Caki2 (cell line): ENCODE data around the gene PPM1J. TPM values are rescaled to one million over a fixed set of nuclear protein-coding genes. Genes with fewer than 3 reads are reported as not detected.
A peak's percentile ranks its signal among the peaks of the same experiment; 100 is the strongest.

Experiments
- DNase-seq: peaks from one replicate; pipeline ENCODE4 v3.0.0-alpha.2; 2015; ENCODE audit warnings: low read depth
- in situ Hi-C: cut with HindIII; loops from 2 replicates; pipeline ENCODE4 v1.10.0; 2016; ENCODE audit warnings: low sequenced_read_pairs, low pct_unique_long_range_greater_than_20kb, mixed read lengths
- total RNA-seq: library from RNA; depleted of rRNA; stranded (reverse); fragments of >200 nt; shearing (Covaris generic); gene quantifications from 2 replicates; pipeline ENCODE4 v1.2.3, GENCODE V29; 2014; ENCODE audit warnings: low replicate concordance

PPM1J gene
- total RNA-seq, 1 experiment from 2014 or later, result 0.57 TPM

DNA sequence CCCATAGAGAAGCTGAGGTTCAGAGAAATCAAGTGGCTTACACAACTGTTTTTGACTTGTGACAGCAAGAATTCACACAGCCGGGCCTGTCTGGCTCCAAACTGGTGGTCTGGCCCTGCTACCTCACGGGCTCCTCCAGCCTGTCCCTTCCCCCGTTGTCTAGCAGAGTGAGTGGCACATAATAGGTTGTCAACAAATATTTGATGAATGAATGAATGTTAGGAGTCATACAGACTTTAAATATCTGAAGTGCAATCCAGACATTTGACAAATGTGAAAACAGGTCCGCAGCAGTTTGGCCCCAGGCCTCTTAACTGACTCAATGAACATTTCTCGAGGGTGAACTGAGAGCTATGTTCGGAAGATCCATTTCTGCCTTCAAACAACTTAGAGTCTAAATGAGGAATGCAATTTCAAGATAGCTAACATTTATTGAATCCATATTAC, 7.1 kb downstream of the PPM1J start:
- DNase-seq, result no peak
- in situ Hi-C loops, result no loop called here

DNA sequence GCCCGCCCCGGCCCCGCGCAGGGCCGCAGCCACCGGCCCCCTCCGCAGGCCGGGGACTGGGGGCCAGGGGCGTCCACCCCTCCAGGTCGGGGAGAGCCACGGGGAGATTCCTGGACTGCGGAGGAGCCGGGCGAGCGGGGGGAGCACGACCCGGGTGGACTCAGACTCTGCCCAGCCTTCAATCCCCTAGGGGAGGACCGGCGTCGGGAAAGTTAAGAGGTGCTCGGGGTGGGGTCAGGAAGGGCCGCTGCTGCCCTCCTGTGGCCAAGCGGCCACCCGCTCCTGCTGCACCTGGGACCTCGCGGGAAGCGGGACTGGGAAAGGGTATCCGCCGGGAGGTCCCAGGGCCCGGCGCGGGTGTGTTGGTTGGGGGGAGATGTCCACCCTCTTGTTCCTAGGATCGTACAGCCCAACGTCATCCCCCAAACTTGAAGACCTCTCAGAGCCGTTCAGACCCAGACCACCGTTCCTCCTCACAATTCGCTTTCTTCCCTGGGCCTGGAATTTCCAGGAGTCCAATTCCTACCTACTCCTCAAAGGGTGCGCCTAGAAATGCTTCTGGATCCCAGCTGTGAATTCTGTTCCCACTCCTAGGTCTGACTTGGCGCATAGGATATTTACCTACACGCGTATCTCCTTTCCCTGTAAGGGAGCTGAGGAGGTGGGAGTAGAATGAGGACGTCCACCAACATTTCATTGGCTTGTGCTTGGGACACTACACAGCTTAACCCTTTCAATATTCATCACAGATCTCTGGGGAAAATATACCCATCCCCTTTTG, 7.7 kb downstream of the PPM1J start:
- DNase-seq, result peak; percentile 85
- in situ Hi-C loops, result no loop called here

DNA sequence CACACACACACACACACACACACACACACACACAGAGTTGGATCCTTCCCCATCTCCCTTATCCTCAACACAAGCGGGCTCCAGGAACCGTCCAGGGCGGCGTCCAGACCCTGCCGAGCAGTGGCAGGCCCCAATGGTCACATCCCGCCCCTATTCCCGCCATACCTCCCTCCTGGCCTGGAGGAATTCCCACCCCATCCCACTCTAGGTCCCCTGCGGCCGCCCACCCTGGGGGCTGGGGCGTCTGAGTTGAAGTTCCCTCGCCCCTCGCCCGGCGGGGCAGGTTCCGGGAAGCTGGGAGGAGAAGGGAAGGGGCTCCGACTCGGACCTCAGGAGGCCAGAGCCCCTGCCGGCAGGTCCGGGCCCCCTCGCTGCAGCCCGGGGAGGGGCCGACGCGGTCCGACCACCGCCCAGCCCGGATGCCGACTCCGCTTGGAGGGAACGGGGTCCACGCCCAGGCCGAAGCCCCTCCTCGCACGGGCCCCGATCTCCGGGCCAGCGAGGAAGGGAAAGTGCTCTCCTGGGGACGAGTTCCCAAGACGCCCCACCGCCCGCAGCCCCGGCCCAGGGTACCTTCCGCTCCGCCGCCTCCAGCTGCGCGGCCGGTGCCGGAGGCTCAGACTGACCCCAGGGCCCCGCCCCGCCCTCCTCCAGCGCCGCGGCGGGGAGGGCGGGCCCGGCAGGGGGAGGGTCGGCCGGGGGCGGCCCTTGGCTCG, 8.5 kb downstream of the PPM1J start, which contains the start of gene RHOC:
RHOC (minus strand) TSS at position 623 of the 716 bp plus-strand sequence. CDS start 3,328 bp downstream, outside the sequence.
- DNase-seq, result peak; percentile 33
- in situ Hi-C loops, result no loop called here

DNA sequence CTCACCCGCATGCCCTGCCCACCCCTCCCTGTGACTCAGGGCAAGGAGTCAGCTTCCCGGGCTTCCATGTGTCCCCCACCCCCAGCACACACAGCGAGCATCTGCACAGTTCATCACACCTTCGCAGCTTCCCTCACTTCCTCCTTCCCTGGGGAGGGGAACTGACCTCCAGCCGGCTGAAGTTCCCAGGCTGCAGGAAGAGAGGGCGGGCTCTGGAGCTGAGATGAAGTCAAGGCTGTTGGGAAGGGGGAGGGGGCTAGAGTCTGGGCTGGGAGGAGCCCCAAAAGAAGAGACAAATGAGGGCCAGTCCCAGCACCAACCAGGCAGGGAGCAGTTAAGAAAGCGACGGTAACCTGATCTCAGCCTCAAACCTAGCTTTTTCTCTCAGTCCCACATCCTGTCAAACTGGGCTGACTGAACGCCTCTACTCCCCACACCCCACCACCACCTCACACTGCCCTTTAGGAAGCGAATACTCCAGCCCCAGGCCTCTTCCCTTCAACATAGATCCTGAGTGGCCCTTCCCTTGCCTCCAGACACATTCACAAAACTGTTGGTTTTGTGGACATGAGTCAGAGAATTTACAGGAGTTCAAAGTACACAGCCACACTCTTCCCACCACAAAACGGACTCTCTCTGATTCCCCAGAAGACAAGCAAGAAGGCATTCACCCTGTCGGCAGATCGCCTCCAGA, 10.1 kb downstream of the PPM1J start:
- in situ Hi-C loops, result no loop called here
- DNase-seq, result peak; percentile 96

DNA sequence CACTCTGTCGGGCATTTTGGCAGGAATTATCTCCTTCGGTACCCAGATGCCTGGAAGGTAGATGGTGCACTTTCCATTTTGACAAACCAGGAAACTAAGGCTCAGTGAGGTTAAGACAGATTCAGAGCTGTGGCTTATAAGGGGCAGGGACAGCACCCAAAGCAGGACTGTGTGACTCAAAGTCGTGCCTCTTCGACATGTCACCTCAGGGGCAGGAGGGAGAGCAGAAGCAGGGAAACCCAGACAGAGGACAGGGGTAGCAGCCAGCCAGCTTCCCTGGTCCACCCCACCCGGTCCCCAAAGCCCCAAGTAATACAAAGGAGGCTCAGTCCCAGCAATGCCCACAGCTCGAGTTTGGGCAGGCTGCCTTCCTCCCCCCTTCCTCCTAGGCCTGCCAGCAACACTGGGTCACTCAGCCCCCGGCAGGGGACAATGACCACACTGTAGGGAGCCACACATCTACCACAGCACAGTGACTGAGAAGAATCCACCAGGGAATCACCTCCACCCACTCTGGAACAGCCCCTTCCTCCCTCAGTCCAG, 10.7 kb downstream of the PPM1J start:
- no peak for DNase-seq
- in situ Hi-C loops, result no loop called here

DNA sequence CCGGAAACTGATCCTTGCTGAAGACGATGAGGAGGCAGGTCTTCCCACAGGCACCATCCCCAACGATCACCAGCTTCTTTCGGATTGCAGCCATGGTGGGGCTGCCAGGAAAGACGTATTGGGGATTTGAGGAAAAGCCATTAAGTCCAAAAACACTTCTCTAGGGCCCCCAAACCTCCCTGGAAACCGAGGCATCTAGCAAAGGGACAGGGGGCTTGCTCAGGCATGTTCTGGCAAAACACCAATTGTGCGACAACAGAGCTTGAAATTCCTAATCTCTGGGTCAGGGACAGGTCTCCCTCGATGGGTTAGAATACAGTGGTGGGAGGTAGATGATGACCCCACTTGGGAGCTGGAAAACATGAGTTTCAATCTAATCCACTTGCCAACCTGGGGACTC, 11.4 kb downstream of the PPM1J start:
- in situ Hi-C loops, result no loop called here
- no peak for DNase-seq

- in situ Hi-C loops, result no loop called here
- no peak for DNase-seq
Measured at GRCh38 chr1:112702420-112703261, 12.5 kb downstream of the PPM1J start.

GRCh38 chr1:112702067-112702395, 13.1 kb downstream of the PPM1J start:
- in situ Hi-C loops, result no loop called here
- no peak for DNase-seq

DNA sequence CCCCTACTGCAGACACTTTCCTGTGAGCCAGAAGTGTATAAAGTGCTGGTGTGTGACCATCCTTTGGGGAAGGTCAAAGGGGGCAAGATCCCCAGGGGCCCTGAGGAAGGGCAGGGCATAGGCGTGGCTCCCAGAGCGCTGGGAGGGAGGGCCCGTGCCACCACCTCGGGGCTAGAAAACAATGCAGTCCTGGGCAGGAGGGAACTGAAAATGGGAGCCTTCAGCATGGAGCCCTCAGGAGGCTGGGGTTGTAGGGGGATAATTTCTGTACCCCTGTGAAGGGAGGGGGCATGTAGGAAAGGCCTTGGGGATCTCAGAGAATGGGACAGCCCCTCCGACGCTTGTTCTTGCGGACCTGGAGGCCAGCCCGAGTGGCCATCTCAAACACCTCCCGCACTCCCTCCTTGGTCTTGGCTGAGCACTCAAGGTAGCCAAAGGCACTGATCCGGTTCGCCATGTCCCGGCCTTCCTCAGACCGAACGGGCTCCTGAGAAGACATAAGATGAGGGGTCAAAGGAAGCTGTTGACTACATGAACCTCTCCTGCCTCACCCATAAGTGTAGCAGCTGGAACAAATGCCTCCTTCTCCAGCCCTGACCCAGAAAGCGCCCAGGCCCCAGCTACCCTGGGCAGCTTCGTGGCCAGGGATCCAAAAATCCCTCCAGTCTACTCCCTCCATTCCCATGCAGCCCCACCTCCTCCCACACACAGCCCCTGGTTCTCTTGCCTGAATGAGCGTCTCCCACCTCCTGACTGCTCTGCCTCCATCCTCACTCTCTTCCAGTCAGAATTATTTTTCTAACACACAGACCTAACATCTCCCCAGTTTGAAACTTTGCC, 13.7 kb downstream of the PPM1J start:
- in situ Hi-C loops, result no loop called here
- DNase-seq, result no peak

DNA sequence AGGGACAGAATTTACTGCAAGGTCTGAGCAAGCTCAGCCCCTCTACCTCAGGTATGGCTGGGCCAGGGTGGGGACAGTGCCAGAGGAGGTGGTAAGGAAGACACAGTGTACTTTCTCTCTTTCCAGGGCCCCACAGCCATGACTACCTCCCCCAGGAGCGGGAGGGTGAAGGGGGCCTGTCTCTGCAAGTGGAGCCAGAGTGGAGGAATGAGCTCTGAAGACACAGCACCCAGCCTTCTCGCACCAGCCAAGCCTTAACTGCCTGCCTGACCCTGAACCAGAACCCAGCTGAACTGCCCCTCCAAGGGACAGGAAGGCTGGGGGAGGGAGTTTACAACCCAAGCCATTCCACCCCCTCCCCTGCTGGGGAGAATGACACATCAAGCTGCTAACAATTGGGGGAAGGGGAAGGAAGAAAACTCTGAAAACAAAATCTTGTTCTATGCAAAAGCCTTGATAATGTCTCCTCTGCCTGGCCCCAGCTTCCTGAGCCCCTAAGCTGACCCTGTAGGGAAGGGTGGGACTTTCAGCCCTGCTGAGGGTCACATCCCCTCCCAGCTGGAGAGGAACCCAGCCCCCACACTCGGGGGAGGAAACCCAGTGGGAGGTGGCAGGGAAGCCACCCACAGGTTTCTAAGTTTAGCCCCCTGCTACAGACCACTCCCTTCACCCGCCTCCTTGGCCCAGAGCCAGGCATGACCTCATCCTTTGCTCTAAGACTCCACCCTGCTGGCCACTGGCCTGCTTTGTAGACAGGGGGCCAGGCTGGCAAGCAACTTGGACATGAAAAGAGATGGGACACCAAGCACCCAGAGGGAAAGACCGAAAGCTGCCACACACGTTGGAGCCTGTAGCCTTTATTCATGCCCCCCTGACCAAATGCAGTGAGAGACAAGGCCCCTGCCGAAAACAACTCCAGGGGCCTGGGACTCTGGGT, 14.6 kb downstream of the PPM1J start:
- in situ Hi-C loops, result no loop called here
- peak; percentile 83 for DNase-seq

GRCh38 chr1:112699425-112700144, 15.5 kb downstream of the PPM1J start:
- in situ Hi-C loops, result no loop called here
- no peak for DNase-seq

DNA sequence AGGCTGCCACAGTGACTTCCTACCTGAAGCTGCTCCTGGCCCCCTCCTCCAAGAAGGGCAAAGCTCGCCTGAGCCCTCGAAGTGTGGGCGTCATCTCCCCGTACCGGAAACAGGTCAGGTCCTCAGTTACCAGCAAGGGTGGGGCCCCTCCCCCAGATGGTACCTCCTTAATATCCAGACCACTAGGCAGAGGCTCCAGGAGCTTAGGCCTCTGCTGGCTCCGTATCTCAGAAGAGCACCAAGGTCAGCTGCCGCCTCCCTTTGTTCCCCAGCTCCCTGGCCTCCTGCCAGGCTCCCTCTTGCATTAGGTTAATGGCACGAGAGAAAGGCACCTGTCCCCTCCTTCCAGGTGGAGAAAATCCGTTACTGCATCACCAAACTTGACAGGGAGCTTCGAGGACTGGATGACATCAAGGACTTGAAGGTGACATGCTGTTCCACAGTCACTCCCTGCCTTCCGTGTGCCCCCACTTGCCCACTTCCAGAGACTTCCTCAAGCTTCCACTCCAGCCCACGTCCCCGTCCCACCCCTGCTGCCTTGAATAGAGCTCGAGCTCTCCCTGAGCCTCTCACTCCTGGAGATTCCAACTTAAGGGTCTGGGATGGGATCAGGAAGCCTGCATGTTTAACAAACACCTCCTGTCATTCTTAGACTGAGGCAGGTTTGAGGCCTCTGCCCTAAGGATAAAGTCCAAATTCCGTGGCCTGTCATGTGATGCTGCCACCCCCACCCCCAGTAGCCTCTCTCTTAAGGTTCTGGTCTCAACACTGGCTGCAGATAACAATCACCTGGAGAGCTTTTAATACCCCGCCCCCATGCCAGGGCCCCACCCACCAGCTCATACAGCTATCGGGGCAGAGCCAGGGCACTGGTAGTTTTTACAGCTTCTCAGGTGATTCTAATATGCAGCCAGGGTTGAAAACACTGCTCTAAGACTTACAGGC, 16.5 kb downstream of the PPM1J start:
- in situ Hi-C loops, result no loop called here
- DNase-seq, result no peak

DNA sequence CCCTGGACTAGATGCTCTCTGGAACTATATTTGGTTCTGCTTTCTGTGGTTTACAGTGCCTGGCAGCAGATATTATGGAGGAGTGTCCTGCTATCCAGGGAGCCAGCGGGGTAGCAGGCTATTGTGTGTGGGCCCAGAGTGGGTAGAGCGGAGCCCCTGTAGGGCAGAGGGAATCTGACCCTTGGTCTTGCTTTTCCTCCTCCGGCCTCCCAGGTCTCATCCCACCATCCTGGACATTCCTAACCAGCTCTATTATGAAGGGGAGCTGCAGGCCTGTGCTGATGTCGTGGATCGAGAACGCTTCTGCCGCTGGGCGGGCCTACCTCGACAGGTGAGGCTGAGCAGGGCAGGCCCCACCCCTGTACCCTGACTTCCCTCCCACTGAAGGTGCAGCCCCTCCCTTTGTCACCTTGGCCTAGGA, 17.3 kb downstream of the PPM1J start:
- in situ Hi-C loops, result no loop called here
- no peak for DNase-seq

DNA sequence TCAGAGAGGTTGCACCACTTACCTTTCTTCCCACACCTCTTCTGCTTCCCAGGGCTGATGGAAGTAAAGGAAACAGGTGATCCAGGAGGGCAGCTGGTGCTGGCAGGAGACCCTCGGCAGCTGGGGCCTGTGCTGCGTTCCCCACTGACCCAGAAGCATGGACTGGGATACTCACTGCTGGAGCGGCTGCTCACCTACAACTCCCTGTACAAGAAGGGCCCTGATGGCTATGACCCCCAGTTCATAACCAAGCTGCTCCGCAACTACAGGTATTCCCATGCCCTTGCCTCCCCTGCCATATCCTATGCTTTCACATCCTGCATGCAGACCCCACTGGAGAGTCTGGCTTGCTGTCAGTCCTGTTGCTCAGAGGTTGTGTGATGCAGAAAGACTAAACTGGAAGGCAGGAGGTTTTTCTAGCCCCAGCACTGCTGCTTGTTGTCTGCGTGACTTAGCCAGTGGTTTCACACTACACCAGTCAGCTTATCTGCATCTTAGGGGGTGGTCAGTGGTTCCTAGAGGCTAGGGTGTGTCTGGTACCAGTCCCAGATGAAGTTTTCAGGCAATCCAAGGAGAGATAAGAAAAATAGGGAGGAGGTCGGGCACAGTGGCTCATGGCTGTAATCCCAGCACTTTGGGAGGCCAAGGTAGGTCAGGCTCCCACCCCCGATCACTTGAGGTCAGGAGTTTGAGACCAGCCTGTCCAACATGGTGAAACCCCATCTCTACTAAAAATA, 18.4 kb downstream of the PPM1J start:
- in situ Hi-C loops, result no loop called here
- DNase-seq, result no peak
